Measurements from ENCODE around the gene KIAA1328. TPM values are rescaled to one million over a fixed set of nuclear protein-coding genes. Genes with fewer than 3 reads are reported as not detected.
"Not testable (repeated sequence)": the region's sequence is repeated elsewhere in the genome, so short reads cannot be mapped to it uniquely, and the experiment has no call there.

KIAA1328 gene
- total RNA-seq, 1 donor from 2014 or later = 11.6 TPM

DNA sequence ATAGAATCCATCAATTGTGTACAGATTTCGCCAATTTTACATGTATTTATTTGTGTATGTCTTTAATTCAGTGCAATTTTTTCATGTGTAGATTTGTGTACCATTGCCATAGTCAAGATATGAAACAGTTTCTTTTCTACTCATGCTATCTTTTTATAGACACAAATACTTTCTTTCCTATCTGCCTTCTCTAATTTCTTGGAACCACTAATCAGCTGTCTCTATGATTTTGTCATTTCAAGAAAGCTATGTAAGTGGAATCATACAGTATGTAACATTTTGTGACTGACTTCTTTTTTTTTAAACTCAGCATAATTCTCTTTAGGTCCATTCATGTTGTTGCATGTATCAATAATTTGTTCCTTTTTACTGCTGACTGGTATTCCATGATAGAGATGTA is 33.3 kb downstream of the KIAA1328 start:
- DNase-seq (ENCODE audit: extremely low spot score, unreplicated experiment) = no peak
- TF ChIP-seq, protein P1, sequence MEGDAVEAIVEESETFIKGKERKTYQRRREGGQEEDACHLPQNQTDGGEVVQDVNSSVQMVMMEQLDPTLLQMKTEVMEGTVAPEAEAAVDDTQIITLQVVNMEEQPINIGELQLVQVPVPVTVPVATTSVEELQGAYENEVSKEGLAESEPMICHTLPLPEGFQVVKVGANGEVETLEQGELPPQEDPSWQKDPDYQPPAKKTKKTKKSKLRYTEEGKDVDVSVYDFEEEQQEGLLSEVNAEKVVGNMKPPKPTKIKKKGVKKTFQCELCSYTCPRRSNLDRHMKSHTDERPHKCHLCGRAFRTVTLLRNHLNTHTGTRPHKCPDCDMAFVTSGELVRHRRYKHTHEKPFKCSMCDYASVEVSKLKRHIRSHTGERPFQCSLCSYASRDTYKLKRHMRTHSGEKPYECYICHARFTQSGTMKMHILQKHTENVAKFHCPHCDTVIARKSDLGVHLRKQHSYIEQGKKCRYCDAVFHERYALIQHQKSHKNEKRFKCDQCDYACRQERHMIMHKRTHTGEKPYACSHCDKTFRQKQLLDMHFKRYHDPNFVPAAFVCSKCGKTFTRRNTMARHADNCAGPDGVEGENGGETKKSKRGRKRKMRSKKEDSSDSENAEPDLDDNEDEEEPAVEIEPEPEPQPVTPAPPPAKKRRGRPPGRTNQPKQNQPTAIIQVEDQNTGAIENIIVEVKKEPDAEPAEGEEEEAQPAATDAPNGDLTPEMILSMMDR (conservative IDR thresholded peaks at IDR 0.05) = no peak
- no peaks in the 10 kb centered on the region for H3K36me3 Mint-ChIP-seq
- no peaks in the 10 kb centered on the region for H3K27me3 Mint-ChIP-seq
- no peak overlapping the region for H3K4me3 Mint-ChIP-seq
- H3K27ac Mint-ChIP-seq = no peak overlapping the region
- H3K9me3 Mint-ChIP-seq = no peaks in the 10 kb centered on the region
- no peaks in the 10 kb centered on the region for H3K4me1 Mint-ChIP-seq (ENCODE audit: unreplicated experiment)

DNA sequence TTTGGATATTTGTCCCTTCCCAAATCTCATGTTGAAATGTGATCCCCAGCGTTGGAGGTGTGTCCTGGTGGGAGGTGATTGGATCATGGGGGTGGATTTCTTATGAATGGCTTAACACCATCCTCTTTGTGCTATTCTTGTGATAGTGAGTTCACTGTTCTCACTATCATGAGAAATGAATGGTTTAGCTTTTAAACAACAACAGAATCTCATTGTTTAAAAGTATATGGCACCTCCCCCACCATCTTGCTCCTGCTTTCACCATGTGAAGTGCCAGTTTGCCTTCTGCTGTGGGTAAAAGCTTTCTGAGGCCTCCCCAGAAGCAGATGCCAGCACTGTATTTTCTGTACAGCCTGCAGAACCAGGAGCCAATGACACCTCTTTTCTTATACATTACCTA is 38.1 kb downstream of the KIAA1328 start:
- Mint-ChIP-seq H3K9me3 (no peaks in the 10 kb centered on the region), H3K36me3 (peaks cover 8% of the 10 kb centered on the region), H3K27ac (no peak overlapping the region), H3K27me3 (no peaks in the 10 kb centered on the region), H3K4me3 (no peak overlapping the region), H3K4me1 (ENCODE audit: unreplicated experiment) (peaks cover 3% of the 10 kb centered on the region)
- DNase-seq (ENCODE audit: extremely low spot score, unreplicated experiment) = no peak
- TF ChIP-seq, protein P1 (conservative IDR thresholded peaks at IDR 0.05) = no peak

DNA sequence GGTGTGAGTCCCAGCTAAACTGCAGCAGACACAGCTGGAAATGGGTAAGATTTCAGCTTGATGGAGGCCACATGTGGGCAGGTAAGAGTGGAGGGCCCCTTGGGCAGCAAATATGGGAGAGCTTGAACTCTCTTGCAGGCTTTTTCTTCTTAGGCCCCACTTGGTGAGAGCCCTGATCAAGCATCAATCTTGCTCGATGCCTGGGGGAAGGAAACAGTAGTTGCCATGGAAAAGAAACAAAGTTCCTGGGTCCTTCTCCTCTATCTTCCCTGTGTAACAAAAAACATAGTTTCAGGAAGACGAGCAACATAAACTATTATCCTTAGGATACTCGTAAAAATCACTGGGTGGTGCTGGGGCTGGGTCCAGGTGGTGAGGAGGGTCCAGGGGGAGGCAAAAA is 42.9 kb downstream of the KIAA1328 start:
- H3K27me3 Mint-ChIP-seq = no peaks in the 10 kb centered on the region
- peaks cover 5% of the 10 kb centered on the region for H3K9me3 Mint-ChIP-seq
- H3K36me3 Mint-ChIP-seq = peaks cover 16% of the 10 kb centered on the region
- TF ChIP-seq, protein P1 (conservative IDR thresholded peaks at IDR 0.05) = no peak
- H3K4me1 Mint-ChIP-seq (ENCODE audit: unreplicated experiment) = peaks cover 8% of the 10 kb centered on the region
- no peak overlapping the region for H3K4me3 Mint-ChIP-seq
- DNase-seq (ENCODE audit: extremely low spot score, unreplicated experiment) = no peak
- H3K27ac Mint-ChIP-seq = no peak overlapping the region

DNA sequence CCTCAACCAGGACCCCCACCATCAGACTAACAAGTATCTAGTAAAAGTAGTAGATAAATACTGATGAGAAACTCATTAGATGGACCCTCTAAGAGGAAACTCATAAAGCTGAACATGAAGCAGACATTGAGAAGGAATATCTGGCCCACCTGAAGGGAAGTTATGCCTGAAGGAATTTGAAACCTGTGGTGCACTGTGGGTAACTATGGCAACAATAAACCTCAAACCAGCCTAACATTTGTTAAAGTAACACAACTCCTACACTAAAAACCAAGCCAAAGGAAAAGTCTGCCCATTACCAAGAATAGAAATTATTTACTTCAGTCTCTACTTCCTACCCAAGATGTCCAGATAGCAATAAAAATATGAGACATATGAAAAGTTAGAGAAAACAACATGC is 43.4 kb downstream of the KIAA1328 start:
- peaks cover 5% of the 10 kb centered on the region for H3K9me3 Mint-ChIP-seq
- H3K36me3 Mint-ChIP-seq = peaks cover 16% of the 10 kb centered on the region
- no peaks in the 10 kb centered on the region for H3K27me3 Mint-ChIP-seq
- DNase-seq (ENCODE audit: extremely low spot score, unreplicated experiment) = no peak
- no peak overlapping the region for H3K4me3 Mint-ChIP-seq
- H3K27ac Mint-ChIP-seq = no peak overlapping the region
- TF ChIP-seq, protein P1 (conservative IDR thresholded peaks at IDR 0.05) = no peak
- peaks cover 8% of the 10 kb centered on the region for H3K4me1 Mint-ChIP-seq (ENCODE audit: unreplicated experiment)

DNA sequence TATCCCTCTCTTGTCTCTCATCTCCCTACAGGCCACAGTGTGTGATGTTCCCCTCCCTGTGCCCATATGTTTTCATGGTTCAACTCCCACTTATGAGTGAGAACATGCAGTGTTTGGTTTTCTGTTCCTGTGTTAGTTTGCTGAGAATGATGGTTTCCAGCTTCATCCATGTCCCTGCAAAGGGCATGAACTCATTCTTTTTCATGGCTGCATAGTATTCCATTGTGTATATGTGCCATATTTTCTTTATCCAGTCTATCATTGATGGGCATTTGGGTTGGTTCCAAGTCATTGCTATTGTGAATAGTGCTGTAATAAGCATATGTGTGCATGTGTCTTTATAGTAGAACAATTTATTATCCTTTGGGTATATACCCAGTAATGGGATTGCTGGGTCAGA is 44.9 kb downstream of the KIAA1328 start:
- DNase-seq (ENCODE audit: extremely low spot score, unreplicated experiment); H3K9me3 Mint-ChIP-seq; H3K4me1 Mint-ChIP-seq (ENCODE audit: unreplicated experiment); H3K27ac Mint-ChIP-seq; H3K4me3 Mint-ChIP-seq; H3K27me3 Mint-ChIP-seq: not testable (repeated sequence)
- peaks cover 16% of the 10 kb centered on the region for H3K36me3 Mint-ChIP-seq

DNA sequence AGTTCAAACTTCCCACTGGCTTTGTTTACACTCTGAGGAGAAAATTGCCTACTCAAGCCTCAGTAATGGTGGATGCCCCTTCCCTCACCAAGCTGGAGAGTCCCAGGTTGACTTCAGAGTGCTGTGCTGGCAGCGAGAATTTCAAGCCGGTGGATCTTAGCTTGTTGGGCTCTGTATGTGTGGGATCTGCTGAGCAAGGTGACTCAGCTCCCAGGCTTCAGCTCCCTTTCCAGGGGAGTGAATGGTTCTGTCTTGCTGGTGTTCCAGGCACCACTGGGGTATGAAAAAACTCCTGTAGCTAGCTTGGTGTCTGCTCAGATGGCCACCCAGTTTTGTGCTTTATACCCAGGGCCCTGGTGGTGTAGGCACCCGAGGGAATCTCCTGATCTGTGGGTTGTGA is 50.9 kb downstream of the KIAA1328 start:
- not testable (repeated sequence) for H3K27ac Mint-ChIP-seq; H3K27me3 Mint-ChIP-seq; H3K36me3 Mint-ChIP-seq; H3K4me1 Mint-ChIP-seq (ENCODE audit: unreplicated experiment); H3K9me3 Mint-ChIP-seq; DNase-seq (ENCODE audit: extremely low spot score, unreplicated experiment); H3K4me3 Mint-ChIP-seq

DNA sequence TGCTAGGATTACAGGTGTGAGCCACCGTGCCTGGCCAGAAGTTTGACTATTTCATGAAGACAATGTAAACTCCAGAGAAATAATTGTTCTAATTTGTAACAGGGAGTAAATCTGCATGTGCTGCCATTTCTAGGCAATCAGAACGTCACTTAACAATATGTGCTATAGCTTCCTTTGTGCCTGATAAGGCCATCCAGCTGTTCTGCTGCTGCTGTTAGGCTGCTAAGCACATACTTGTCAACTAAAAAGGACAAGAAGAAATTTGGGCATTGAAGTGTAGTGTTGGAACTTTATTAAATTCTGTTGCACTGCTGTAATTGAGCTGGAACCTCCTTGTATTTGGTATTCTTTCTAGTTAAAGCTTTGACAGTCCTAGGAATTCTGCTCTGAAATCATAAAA is 57.1 kb downstream of the KIAA1328 start:
- H3K27ac Mint-ChIP-seq = no peak overlapping the region
- H3K4me3 Mint-ChIP-seq = no peak overlapping the region
- no peaks in the 10 kb centered on the region for H3K27me3 Mint-ChIP-seq
- H3K9me3 Mint-ChIP-seq = no peaks in the 10 kb centered on the region
- peaks cover 3% of the 10 kb centered on the region for H3K4me1 Mint-ChIP-seq (ENCODE audit: unreplicated experiment)
- peaks cover 4% of the 10 kb centered on the region for H3K36me3 Mint-ChIP-seq
- DNase-seq (ENCODE audit: extremely low spot score, unreplicated experiment) = no peak
- TF ChIP-seq, protein P1 (conservative IDR thresholded peaks at IDR 0.05) = no peak
